Left kidney (tissue), 2 donors: ENCODE measurements around the gene CDH16. TPM values are rescaled to one million over a fixed set of nuclear protein-coding genes. Genes with fewer than 3 reads are reported as not detected.

Experiments used
- DNase-seq: peaks from one replicate; pipeline ENCODE4 v3.0.0-alpha.2; 2013
- polyA plus RNA-seq: library from polyadenylated mRNA; unstranded; fragments of 120-200 nt; gene quantifications from one replicate; pipeline ENCODE4 v1.2.1, GENCODE V29; 2013; ENCODE audit not compliant: insufficient read length

CDH16 gene
- polyA plus RNA-seq, 1 donor: 221 TPM

DNA sequence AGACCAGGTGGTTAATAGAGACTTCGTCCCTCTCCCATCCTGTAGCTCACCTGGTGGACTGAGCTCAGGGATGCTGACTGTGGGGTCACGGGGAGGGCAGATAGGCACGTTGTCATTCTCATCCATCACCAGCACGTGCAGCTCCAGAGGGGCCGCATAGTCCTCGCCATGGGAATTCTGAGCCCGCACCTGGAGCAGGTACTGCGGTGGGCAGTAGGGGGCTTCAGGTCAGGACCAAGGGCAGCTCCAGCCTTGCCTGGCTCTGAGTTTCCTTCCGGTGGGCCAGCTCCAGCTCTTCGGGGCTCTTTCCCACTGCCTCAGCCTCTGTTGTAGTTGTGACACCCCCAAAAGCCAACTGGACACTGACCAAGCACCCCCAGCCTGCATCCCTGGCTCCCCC, 5.6 kb downstream of the CDH16 start:
- no peak for DNase-seq

DNA sequence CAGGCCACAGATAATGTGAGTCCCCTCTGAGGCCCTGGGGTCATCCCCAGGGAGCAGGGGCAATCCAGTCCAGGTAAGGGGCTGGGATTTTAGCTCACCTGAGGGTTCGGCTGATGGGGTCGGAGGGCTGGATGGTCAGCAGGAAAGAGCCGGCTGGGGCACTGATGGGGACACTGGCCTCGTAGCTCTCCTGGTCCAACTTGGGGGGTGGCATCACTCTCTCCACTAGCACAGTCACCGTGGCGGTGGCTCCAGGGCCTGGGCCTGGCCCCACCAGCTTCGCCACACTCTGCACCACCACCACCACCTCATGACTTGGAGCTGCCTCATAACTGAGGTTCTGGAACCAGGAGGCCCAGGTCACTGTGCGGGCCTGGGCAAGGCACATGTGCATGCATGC, 6.9 kb downstream of the CDH16 start:
- DNase-seq: no peak

- DNase-seq: no peak
Observed at GRCh38 chr16:66911112-66911511, 7.6 kb downstream of the CDH16 start.

GRCh38 chr16:66910175-66910940, 8.3 kb downstream of the CDH16 start:
- no peak for DNase-seq

- DNase-seq: no peak
Observed at GRCh38 chr16:66908762-66909559, 9.7 kb downstream of the CDH16 start.

- DNase-seq: no peak
Observed at GRCh38 chr16:66908116-66908515, 10.6 kb downstream of the CDH16 start.

- DNase-seq: no peak
Observed at GRCh38 chr16:66906916-66907836, 11.5 kb downstream of the CDH16 start.

GRCh38 chr16:66905633-66906539, 12.8 kb downstream of the CDH16 start:
- DNase-seq: peak; percentile 61

DNA sequence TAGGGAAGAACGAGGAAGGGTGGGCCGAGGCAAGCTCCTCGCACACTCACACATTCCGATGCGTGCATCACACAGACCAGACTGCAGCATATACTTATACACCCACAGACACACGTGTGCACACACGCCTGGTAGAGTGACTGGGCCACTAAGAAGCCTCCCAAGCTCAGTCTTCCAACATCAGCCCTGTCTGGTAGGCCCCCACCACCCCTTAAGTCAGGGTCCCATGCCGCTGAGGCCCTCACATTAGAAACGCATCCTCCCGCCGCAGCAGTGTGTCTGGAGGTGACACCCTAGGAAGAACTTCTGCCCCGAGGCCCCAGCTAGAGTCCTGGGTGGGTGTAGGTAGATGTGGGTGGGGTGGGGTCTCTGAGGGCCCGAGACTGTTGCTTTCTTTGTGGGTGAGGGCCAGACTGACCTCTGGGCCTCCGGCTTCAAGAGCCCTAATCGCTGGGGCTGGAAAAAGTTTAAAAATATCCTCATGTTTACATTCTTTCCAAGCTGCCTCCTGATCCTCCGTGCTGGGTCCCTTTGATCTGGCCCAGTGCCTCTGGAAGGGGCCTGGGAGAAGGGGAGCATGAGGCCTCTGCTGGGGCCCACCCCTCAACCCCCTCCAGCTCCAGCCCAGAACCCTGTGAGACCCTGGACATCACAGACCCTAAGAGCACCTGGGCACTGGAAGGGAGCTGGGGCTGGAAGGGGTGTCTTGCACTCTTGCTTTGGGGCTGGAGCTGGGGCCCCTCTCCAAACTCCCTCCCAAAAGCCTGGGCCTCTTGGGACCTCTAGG, 13.6 kb downstream of the CDH16 start:
- DNase-seq: no peak

DNA sequence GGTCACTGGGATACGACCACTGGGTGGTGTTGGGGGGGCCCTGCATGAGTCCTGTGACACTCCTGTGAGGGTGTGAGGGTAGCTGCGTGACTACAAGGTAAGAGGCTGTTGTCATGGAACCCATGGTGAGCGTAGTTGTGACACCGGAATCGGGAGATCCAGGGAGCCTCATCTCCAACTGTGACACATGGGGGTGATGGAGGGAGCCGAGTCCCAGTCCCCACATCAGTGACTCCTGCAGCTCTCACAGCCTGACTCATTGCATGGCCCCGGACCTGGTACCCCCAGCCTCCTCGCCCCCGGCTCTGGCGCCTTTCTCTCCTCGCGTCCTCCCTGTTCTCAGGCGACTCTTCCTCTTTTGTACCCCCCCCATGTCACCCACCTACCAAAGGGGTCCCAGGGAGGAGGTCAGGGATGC, 14.2 kb downstream of the CDH16 start:
- DNase-seq: no peak

DNA sequence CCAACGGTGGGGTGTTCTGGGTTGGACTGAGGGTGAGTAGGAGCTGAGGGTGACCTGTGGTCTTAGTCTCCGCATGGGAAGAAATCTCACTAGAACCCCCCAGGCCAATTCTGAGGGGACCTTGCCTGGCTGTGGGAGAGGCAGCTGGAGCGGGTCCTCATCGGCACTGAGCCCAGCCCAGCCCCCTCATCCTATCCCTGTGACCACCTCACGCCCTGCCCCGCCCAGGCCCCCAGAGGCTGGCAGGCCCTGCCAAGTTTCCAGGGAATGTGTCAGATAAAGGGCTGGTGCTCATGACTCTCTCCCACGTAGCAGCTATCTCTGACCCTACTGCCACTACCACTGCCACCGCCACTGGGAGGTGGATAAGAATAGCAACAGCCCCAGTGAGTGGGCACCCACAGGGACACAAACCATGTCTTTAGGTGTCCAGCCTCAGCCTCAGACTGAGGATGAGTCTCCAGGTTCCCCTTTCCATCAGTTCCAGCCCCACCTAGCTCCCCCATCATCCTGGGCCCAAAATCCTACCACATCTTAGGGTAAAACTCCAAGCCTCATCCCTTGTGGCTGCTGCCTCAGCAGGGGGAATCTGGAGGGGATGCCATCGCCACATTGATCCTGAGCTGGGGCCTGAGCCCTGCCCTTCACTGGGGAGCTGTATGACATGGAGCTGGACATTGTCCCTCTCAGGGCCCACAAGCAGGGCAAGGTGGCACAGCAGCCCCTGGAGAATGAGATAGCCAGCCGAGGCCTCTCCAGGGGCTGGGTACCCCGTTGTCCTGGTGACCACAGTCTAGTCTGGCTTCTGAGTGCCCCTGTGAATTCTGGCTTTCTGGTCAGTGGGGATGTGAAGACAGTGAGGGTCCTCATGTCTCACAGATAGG, 14.9 kb downstream of the CDH16 start:
- no peak for DNase-seq

DNA sequence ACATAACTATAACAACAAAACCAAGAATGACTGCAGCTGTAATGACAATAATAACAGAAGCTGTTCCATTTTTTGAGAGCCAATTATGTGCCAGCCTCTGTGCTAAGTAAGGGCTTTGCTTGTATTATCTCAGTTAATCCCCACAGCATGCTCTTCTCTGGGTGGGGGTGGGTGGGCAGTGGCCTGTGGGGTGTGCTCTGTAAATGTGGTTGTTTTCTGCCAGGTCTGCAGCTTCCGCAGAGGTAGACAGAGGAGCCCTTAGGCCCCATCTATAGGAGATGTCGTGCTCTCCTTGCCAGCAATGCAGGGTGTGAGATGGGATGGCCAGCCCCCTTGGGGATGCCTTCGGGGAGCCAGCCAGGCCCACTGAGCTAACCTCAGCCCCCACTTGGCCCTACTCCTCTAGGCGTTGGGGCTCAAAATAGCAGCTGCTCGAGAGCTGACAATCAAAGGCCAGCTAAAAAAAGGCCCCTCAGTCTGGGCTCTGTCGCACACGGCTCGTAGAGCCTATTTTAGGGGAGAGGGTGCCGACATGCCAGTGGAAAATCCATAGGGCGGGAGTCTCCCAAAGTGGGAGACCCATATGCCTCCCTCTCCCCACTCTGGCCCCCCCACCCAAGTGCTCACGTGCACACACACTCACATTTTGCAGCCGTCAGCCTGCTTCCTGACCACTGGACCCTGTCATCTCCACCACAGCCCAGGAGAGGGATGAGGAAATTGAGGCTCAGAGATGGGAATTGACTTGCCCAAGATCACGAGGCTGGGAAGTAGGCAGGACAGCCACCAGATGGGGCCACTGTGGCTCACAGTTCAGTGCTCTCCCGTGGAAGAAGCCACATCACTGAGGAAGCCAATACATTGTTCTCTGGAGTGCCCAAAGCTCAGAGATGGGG, 15.8 kb downstream of the CDH16 start:
- DNase-seq: no peak

GRCh38 chr16:66901626-66902025, 17.1 kb downstream of the CDH16 start:
- no peak for DNase-seq

GRCh38 chr16:66900721-66901441, 17.8 kb downstream of the CDH16 start:
- no peak for DNase-seq

DNA sequence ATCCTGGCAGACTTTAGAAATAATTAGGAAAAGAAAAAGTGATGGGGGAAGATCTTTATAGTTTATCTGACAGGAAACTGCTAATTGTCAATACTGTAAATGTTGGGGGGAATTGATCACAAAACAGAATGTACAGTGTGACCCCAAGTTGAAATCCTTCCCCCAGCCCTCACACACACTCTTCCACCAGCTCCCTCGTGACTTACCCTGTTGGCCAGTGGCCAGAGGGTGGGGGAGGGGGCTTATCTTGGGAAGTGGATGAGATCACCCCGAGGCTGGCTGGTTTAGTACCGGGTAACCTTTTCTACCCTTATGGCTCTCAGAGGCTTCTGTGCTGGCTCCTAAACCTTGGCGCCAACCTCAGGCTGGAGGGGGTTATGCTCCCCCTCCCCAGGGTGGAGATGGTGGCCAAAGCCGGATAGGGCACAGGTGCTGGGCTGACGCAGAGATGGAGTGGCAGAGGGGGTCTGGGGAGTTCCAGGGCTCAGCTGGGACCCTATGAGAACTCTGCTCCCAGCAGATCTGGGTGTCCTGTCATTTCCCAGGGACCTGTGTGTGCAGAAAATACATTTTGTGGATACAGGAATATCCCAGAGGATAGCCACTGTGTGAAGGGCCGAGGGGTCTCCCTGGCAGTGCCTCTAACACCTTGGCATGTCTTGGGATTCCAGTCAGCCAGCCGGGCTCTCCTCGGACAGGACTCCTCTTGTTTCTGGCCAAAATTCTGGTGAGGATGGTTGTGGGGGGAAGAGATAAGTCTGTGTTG, 18.6 kb downstream of the CDH16 start:
- peak; percentile 88 for DNase-seq

DNA sequence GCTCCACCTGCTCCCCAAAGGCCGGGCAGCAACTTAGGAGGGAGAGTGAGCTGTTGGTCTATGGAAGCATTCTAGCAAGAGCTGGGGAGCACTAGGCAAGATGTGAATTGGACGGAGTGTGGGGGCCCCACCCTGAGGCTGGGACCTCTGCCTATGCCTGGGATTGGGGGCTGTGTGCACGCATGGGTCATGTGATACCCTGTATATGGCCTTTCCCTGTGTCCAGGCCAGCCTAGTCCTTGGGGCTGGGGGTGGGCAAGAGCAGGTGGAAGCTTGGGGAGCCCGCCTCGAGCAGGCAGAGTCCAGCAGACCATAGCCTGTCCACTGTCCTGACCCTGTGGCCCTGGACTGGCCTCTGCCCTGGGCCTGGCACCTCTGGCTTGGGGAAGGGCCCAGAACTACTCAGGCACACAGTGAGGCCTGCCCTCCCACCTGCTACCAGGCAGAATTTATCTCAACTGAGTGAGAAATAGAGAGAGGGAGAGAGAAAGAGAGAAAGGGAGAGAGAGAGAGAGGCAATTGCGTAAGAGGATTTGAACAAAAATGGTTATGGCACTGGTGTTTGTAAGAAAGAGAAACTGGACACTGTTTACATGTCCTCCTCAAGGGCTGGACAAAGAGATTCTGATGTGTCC, 19.3 kb downstream of the CDH16 start:
- DNase-seq: no peak
